ENCODE measurements around the gene GOLGA2.

The GOLGA2 gene

DNA sequence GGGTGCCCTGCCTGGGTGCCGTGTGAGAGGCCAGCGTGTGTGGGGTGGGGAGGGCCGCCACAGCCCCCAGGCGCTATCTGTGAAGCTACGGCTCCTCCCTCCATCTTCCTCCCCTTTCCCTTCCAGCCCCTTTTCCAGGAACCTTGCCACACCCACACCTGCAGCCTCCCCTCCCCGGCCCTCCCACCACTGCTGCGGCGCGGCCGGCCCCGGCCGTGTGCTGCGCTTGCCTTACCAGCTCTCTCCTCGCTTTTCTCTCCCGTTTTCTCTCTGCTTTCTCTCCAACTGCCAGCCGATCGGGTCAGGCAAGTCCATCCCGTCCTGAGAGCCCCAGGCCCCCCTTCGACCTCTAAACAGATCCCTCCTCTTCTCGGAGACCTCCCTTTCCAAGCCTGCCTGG lies 21.4 kb downstream of the GOLGA2 start:
- Mint-ChIP-seq H3K4me1 (peaks cover 22% of the 10 kb centered on the region), H3K4me3 (peak overlapping the region in 1 of 3 experiments; percentile 46), H3K27ac (peak overlapping the region in 2 of 3 experiments; percentile 67 to 70), H3K27me3 (ENCODE audit: low read depth) (no peaks in the 10 kb centered on the region), H3K36me3 (ENCODE audit: low read depth) (peaks cover 38% of the 10 kb centered on the region), H3K9me3 (no peaks in the 10 kb centered on the region)
- TF ChIP-seq, protein P1, sequence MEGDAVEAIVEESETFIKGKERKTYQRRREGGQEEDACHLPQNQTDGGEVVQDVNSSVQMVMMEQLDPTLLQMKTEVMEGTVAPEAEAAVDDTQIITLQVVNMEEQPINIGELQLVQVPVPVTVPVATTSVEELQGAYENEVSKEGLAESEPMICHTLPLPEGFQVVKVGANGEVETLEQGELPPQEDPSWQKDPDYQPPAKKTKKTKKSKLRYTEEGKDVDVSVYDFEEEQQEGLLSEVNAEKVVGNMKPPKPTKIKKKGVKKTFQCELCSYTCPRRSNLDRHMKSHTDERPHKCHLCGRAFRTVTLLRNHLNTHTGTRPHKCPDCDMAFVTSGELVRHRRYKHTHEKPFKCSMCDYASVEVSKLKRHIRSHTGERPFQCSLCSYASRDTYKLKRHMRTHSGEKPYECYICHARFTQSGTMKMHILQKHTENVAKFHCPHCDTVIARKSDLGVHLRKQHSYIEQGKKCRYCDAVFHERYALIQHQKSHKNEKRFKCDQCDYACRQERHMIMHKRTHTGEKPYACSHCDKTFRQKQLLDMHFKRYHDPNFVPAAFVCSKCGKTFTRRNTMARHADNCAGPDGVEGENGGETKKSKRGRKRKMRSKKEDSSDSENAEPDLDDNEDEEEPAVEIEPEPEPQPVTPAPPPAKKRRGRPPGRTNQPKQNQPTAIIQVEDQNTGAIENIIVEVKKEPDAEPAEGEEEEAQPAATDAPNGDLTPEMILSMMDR (IDR thresholded peaks at IDR 0.05; ENCODE audit: unreplicated experiment in 3 of 3), result no peak

DNA sequence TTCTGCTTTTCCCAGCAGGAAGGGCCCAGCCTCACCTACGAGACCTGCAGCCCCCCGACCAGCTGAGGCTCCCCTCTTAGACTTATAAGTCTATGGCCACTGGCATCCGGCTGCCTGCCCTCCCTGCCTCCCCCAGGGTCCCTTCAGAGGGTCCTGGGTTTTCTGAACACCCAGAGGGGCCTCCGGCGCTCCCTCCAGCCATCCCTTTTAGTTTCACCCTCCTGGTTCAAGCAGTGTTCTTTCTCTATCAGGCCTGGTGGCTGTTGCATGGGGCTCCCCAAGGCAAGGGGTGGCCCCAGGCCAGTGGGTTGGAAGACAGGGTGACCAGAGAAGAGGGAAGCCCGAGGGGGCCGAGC lies 21.8 kb downstream of the GOLGA2 start:
- TF ChIP-seq, protein P1 (IDR thresholded peaks at IDR 0.05; ENCODE audit: unreplicated experiment in 3 of 3), result no peak
- no peaks in the 10 kb centered on the region for H3K9me3 Mint-ChIP-seq
- peaks cover 34% of the 10 kb centered on the region for H3K36me3 Mint-ChIP-seq (ENCODE audit: low read depth)
- peaks cover 22% of the 10 kb centered on the region for H3K4me1 Mint-ChIP-seq
- no peak overlapping the region for H3K27ac Mint-ChIP-seq
- no peaks in the 10 kb centered on the region for H3K27me3 Mint-ChIP-seq (ENCODE audit: low read depth)
- no peak overlapping the region for H3K4me3 Mint-ChIP-seq

DNA sequence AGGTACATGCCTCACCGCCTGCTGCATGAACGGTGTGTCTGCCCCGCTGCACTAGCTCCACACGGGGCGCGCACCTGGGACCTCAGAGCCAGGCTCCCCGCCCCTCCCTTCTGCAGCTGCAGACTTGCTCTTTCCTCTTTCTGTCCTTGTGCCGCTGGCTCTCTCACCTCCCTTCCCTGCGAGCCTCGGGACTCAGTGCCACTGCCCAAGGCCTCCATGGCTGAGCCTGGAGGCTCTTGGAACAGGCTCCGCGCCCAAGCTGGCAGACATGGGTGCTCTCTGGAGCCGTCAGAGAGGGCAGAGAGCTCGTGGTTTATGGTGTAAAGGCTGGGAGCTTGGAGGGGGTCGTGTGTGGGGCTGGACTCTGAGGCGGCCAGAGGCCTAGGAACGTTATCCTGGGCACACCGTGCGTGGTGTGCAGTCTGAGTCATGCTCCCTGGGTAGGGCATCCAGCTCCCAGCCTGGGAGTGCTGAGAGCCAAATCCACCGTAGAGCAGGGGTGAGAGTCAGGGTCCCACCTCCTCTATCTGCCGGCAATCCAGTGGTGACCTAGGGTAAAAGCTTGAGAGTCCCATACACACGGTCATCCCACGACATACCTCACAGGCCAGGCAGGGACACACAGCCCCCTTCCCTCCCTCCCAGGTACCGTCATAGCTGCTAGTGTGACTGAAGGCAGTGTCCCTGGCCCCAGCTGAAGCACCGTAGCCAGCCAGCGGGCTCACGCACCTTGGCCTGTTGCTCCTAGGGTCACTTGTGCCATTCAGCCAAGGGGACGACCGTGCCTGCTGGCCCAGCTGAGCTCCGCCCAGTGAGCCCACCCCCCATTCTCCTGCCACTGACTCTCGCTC lies 22.4 kb downstream of the GOLGA2 start:
- peaks cover 3% of the 10 kb centered on the region for H3K27me3 Mint-ChIP-seq (ENCODE audit: low read depth)
- H3K36me3 Mint-ChIP-seq (ENCODE audit: low read depth), result peaks cover 37% of the 10 kb centered on the region
- H3K4me3 Mint-ChIP-seq, result peak overlapping the region in 1 of 3 experiments; percentile 19
- H3K4me1 Mint-ChIP-seq, result peaks cover 22% of the 10 kb centered on the region
- no peak overlapping the region for H3K27ac Mint-ChIP-seq
- H3K9me3 Mint-ChIP-seq, result no peaks in the 10 kb centered on the region
- TF ChIP-seq, protein P1 (IDR thresholded peaks at IDR 0.05; ENCODE audit: unreplicated experiment in 3 of 3), result no peak

DNA sequence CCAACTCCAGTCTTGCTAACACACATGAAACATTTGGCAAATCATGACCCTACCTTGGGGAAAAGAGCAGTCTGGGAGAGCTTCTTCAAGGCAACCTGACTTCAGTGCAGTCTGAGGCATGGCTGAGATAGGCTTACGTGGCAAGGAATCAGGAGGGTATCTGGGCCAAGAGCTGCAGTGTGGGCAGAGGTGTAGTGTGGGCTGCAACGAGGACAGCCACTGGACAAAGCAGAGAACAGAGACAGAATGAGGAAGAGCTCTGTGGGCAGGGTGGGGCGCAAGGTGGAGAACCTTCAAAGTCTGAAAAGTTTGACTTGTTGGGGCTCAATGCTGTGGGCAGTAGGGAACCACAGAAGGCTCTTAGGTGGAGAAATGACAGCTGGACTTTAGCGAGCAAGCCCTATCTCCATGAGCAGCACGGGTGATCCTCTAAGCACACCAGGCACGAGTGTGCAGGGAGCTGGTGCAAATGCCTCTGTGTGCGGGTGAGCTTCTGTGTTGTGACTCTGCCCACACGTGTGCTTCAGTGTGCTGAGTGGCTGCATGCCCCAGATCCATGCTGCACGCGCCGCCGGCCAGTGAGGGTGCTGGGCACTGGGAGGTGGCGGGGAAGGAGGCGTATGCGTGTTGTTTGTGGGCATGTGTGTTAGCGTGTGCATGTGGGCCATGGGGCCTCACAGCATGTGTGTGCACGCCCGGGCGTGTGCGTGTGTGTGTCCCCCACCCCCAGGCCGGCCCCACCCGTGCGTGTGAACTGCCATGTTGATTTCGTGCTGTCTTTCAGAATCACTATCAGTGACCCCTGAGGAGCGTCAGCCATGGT lies 23.3 kb downstream of the GOLGA2 start:
- Mint-ChIP-seq H3K4me3 (peak overlapping the region in 1 of 3 experiments; percentile 80), H3K27ac (peak overlapping the region; percentile 12 to 62 (median 41)), H3K4me1 (peaks cover 26% of the 10 kb centered on the region), H3K9me3 (no peaks in the 10 kb centered on the region), H3K27me3 (ENCODE audit: low read depth) (peaks cover 3% of the 10 kb centered on the region), H3K36me3 (ENCODE audit: low read depth) (peaks cover 35% of the 10 kb centered on the region)
- TF ChIP-seq, protein P1 (IDR thresholded peaks at IDR 0.05; ENCODE audit: unreplicated experiment in 3 of 3), result no peak

DNA sequence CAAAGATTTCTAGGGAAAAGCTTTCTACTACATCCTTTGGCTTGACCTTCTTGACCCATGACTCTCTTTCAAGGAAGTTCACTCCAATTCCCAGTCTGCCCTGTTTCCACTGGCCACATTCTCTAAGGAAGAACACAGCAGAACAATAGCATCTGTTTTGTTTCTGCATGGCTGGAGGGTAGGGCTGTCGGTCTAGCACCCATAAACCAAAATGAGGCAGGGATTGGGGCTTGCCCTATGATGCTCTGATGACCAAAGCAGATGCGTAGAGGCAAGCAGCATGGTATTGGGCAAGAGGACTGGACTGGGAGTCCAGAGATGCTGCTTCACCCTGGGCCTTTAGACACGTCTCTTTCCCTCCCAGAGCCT lies 24.1 kb downstream of the GOLGA2 start:
- Mint-ChIP-seq H3K36me3 (ENCODE audit: low read depth) (peaks cover 35% of the 10 kb centered on the region), H3K27me3 (ENCODE audit: low read depth) (peaks cover 3% of the 10 kb centered on the region), H3K4me1 (peaks cover 33% of the 10 kb centered on the region), H3K9me3 (no peaks in the 10 kb centered on the region), H3K27ac (peak overlapping the region; percentile 12 to 62 (median 41)), H3K4me3 (peak overlapping the region; percentile 66 to 80 (median 76))
- TF ChIP-seq, protein P1 (IDR thresholded peaks at IDR 0.05; ENCODE audit: unreplicated experiment in 3 of 3), result no peak
